ENCODE measurements around the gene ASTN2. TPM values are rescaled to one million over a fixed set of nuclear protein-coding genes. Genes with fewer than 3 reads are reported as not detected.

Gene ASTN2
- total RNA-seq, 1 donor from 2014 or later: 2.7 TPM

GRCh38 chr9:116992865-116993264, 422.0 kb downstream of the ASTN2 start:
- no peak overlapping the region for H3K4me3 Mint-ChIP-seq (ENCODE audit: low read depth)
- intact Hi-C loops (cut with micrococcal nuclease): no loop called here
- DNase-seq (ENCODE audit: low spot score): no peak
- no peak overlapping the region for H3K27ac Mint-ChIP-seq
- no peaks in the 10 kb centered on the region for H3K36me3 Mint-ChIP-seq (ENCODE audit: low read depth)
- no peaks in the 10 kb centered on the region for H3K4me1 Mint-ChIP-seq (ENCODE audit: low read depth)
- H3K9me3 Mint-ChIP-seq: no peaks in the 10 kb centered on the region
- H3K27me3 Mint-ChIP-seq (ENCODE audit: low read depth): no peaks in the 10 kb centered on the region

DNA sequence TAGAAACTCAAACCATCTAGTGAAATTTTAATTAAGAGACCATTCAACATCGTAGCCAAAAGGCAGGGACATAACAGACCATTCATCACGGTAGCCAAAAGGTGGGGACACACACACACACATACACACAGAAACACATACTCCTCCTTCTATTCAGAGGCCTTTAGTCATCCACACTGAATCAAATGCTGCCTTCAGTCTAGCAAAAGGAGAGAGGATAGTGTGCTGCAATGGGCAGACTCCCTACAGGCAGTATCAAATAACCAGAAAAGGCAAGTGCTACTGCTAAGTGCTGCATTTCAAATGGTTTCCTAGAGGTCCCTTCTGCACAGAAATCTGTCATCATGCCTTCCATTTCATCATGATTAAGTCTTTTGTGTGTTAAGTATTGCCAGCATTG, 423.8 kb downstream of the ASTN2 start:
- no peaks in the 10 kb centered on the region for H3K4me1 Mint-ChIP-seq (ENCODE audit: low read depth)
- H3K4me3 Mint-ChIP-seq (ENCODE audit: low read depth): no peak overlapping the region
- H3K27me3 Mint-ChIP-seq (ENCODE audit: low read depth): no peaks in the 10 kb centered on the region
- no peak for DNase-seq (ENCODE audit: low spot score)
- H3K9me3 Mint-ChIP-seq: no peaks in the 10 kb centered on the region
- no peak overlapping the region for H3K27ac Mint-ChIP-seq
- intact Hi-C loops (cut with micrococcal nuclease): no loop called here
- H3K36me3 Mint-ChIP-seq (ENCODE audit: low read depth): no peaks in the 10 kb centered on the region

GRCh38 chr9:116990592-116990991, 424.3 kb downstream of the ASTN2 start:
- Mint-ChIP-seq H3K36me3 (ENCODE audit: low read depth) (no peaks in the 10 kb centered on the region), H3K4me3 (ENCODE audit: low read depth) (no peak overlapping the region), H3K4me1 (ENCODE audit: low read depth) (no peaks in the 10 kb centered on the region), H3K27me3 (ENCODE audit: low read depth) (no peaks in the 10 kb centered on the region), H3K27ac (no peak overlapping the region), H3K9me3 (no peaks in the 10 kb centered on the region)
- intact Hi-C loops (cut with micrococcal nuclease): no loop called here
- DNase-seq (ENCODE audit: low spot score): no peak

DNA sequence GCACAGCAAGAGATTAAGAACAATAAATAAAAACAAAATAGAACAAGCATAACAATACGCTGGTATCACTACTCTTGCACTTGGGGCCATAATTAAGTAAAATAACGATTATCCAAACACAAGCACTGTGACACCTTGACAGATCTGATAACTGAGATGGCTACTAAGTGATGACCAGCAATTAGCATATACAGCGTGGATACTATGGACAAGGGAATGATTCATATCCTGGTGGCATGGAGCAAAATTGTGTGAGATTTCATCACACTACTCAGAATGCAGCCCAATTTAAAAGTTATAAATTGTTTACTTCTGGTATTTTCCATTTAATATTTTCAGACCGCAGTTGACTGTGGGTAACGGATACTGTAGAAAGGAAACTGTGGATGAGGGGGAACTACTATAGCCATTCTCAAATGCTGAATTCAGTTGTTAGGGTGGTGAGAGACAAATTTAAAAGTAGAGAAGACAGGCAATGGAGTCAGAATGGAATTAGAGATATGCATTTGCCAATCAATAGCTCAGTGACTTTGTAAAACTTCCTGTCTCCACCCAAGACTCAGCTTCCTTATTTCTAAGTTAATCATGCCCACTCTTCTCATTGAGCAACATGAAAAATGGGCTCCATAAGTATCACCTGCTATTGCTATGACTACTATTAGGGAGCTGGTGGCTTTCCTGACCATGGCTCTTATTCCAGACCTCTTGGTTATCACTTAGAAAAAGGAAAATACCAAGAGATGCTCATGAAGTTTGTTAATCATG, 427.0 kb downstream of the ASTN2 start:
- H3K27me3 Mint-ChIP-seq (ENCODE audit: low read depth): no peaks in the 10 kb centered on the region
- no peak for DNase-seq (ENCODE audit: low spot score)
- intact Hi-C loops (cut with micrococcal nuclease): no loop called here
- H3K4me1 Mint-ChIP-seq (ENCODE audit: low read depth): no peaks in the 10 kb centered on the region
- H3K9me3 Mint-ChIP-seq: no peaks in the 10 kb centered on the region
- no peak overlapping the region for H3K27ac Mint-ChIP-seq
- no peak overlapping the region for H3K4me3 Mint-ChIP-seq (ENCODE audit: low read depth)
- H3K36me3 Mint-ChIP-seq (ENCODE audit: low read depth): no peaks in the 10 kb centered on the region

GRCh38 chr9:116986015-116986414, 428.8 kb downstream of the ASTN2 start:
- Mint-ChIP-seq H3K27me3 (ENCODE audit: low read depth) (no peaks in the 10 kb centered on the region), H3K4me3 (ENCODE audit: low read depth) (no peak overlapping the region), H3K36me3 (ENCODE audit: low read depth) (no peaks in the 10 kb centered on the region), H3K9me3 (no peaks in the 10 kb centered on the region), H3K4me1 (ENCODE audit: low read depth) (no peaks in the 10 kb centered on the region), H3K27ac (no peak overlapping the region)
- intact Hi-C loops (cut with micrococcal nuclease): no loop called here
- no peak for DNase-seq (ENCODE audit: low spot score)

DNA sequence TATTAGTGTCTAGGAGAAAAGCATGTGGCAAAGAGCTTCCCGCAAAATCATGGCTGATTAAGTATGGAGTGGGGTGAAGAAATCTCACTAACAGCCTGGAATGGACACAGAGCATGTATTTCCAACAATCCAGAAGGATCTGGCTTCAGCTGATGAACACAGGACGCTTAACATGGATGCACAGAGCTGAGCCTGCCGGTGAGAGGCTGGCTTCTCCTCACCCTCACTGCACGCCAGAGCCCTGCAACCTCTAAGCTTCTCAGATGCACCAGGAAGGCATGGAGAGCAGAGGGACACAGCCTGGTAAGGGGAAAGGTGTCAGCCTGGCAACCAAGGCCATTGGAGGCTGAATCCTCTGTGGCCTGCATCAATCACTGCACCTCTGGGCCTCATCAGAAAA, 429.3 kb downstream of the ASTN2 start:
- H3K9me3 Mint-ChIP-seq: no peaks in the 10 kb centered on the region
- H3K27me3 Mint-ChIP-seq (ENCODE audit: low read depth): no peaks in the 10 kb centered on the region
- H3K36me3 Mint-ChIP-seq (ENCODE audit: low read depth): no peaks in the 10 kb centered on the region
- H3K27ac Mint-ChIP-seq: no peak overlapping the region
- intact Hi-C loops (cut with micrococcal nuclease): no loop called here
- no peak overlapping the region for H3K4me3 Mint-ChIP-seq (ENCODE audit: low read depth)
- H3K4me1 Mint-ChIP-seq (ENCODE audit: low read depth): no peaks in the 10 kb centered on the region
- no peak for DNase-seq (ENCODE audit: low spot score)

DNA sequence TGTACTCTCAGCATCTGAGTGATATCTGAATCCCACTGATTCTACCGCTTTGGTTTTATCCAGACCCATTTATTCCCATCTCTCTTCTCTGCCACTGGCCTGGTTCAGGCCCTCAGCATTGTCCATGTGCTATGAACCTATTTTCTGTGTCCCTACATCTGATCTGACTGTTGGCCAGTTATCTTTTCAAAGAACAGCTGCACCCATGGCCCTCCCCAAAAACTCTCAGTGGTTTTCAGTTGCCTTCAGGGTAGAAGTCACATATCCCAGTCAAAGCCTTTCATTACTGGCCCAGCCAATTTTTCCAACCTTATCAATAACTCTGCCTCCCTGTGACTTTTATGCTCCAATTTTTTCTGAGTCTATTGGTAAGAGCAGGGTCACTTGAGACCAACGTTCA, 430.7 kb downstream of the ASTN2 start:
- no peaks in the 10 kb centered on the region for H3K36me3 Mint-ChIP-seq (ENCODE audit: low read depth)
- H3K9me3 Mint-ChIP-seq: no peaks in the 10 kb centered on the region
- H3K4me1 Mint-ChIP-seq (ENCODE audit: low read depth): no peaks in the 10 kb centered on the region
- intact Hi-C loops (cut with micrococcal nuclease): no loop called here
- no peaks in the 10 kb centered on the region for H3K27me3 Mint-ChIP-seq (ENCODE audit: low read depth)
- H3K4me3 Mint-ChIP-seq (ENCODE audit: low read depth): no peak overlapping the region
- no peak overlapping the region for H3K27ac Mint-ChIP-seq
- no peak for DNase-seq (ENCODE audit: low spot score)

GRCh38 chr9:116980582-116981120, 434.2 kb downstream of the ASTN2 start:
- H3K36me3 Mint-ChIP-seq (ENCODE audit: low read depth): no peaks in the 10 kb centered on the region
- no peak overlapping the region for H3K4me3 Mint-ChIP-seq (ENCODE audit: low read depth)
- no peaks in the 10 kb centered on the region for H3K9me3 Mint-ChIP-seq
- H3K27me3 Mint-ChIP-seq (ENCODE audit: low read depth): no peaks in the 10 kb centered on the region
- no peaks in the 10 kb centered on the region for H3K4me1 Mint-ChIP-seq (ENCODE audit: low read depth)
- no peak overlapping the region for H3K27ac Mint-ChIP-seq
- no peak for DNase-seq (ENCODE audit: low spot score)
- intact Hi-C loops (cut with micrococcal nuclease): no loop called here

DNA sequence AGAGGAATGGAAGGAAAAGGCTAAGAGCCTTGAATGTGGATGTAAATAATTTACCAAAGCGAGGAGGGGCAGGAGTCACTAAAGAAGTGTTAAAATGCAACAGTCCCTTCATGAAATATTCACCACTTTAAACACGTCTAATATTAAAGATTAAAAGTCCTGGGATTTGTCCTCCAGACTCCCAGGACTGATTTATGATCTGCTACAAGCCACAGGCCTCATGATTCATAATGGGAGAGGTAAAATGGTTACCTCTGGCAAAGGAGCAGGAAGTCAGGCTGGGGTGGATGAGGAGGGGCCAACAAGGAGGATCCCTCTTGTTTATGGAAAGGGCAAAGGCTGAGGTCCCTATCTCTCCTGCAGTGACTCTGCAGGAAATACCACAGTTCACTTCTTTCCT, 435.4 kb downstream of the ASTN2 start:
- no peak overlapping the region for H3K4me3 Mint-ChIP-seq (ENCODE audit: low read depth)
- intact Hi-C loops (cut with micrococcal nuclease): no loop called here
- H3K27ac Mint-ChIP-seq: no peak overlapping the region
- H3K4me1 Mint-ChIP-seq (ENCODE audit: low read depth): no peaks in the 10 kb centered on the region
- no peaks in the 10 kb centered on the region for H3K36me3 Mint-ChIP-seq (ENCODE audit: low read depth)
- no peaks in the 10 kb centered on the region for H3K27me3 Mint-ChIP-seq (ENCODE audit: low read depth)
- no peaks in the 10 kb centered on the region for H3K9me3 Mint-ChIP-seq
- DNase-seq (ENCODE audit: low spot score): no peak

DNA sequence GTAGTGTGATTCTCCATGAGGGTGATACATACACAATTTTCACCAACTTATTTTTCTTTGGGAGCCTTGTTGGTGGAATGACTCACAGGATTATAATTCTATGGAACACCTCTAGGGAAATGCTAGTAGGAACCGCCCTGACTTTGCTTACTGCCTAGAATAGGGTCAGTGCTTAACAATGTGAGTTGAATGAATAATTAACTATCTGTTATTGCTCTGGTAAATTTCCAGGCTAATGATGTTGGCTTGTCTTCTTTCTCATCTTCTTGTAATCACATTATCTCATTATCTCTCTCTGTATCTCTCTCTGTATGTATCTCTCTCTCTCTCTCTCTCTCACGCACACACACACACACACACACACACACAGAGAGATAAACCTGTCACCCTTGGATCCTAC, 436.7 kb downstream of the ASTN2 start:
- Mint-ChIP-seq H3K27me3 (ENCODE audit: low read depth) (no peaks in the 10 kb centered on the region), H3K36me3 (ENCODE audit: low read depth) (no peaks in the 10 kb centered on the region), H3K9me3 (no peaks in the 10 kb centered on the region), H3K4me3 (ENCODE audit: low read depth) (no peak overlapping the region), H3K27ac (no peak overlapping the region), H3K4me1 (ENCODE audit: low read depth) (no peaks in the 10 kb centered on the region)
- intact Hi-C loops (cut with micrococcal nuclease): no loop called here
- no peak for DNase-seq (ENCODE audit: low spot score)

GRCh38 chr9:116975126-116975525, 439.7 kb downstream of the ASTN2 start:
- H3K4me3 Mint-ChIP-seq (ENCODE audit: low read depth): no peak overlapping the region
- no peaks in the 10 kb centered on the region for H3K36me3 Mint-ChIP-seq (ENCODE audit: low read depth)
- H3K27me3 Mint-ChIP-seq (ENCODE audit: low read depth): no peaks in the 10 kb centered on the region
- H3K27ac Mint-ChIP-seq: no peak overlapping the region
- intact Hi-C loops (cut with micrococcal nuclease): no loop called here
- no peaks in the 10 kb centered on the region for H3K9me3 Mint-ChIP-seq
- H3K4me1 Mint-ChIP-seq (ENCODE audit: low read depth): no peaks in the 10 kb centered on the region
- no peak for DNase-seq (ENCODE audit: low spot score)

DNA sequence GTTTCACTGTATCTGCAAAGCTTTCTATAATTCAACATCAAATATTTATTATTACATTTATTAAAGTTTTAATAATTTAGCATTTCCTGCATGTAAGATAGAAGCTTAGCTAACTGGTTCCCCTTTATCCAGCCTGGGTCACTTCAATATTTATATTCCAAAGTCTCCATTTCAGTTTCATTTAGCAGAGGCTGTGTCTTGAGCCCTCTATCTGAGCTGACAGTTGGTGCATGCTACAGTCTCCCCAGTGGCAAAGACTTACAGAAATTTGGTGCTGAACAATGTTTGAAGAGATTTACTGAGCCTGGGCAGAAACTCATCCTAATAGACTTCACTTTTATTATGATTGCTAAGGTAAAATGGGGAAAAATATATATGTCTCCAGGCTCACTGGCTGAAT, 448.7 kb downstream of the ASTN2 start:
- intact Hi-C loops (cut with micrococcal nuclease): no loop called here
- Mint-ChIP-seq H3K27ac (no peak overlapping the region), H3K27me3 (ENCODE audit: low read depth) (no peaks in the 10 kb centered on the region), H3K9me3 (no peaks in the 10 kb centered on the region), H3K4me3 (ENCODE audit: low read depth) (no peak overlapping the region), H3K36me3 (ENCODE audit: low read depth) (no peaks in the 10 kb centered on the region), H3K4me1 (ENCODE audit: low read depth) (no peaks in the 10 kb centered on the region)
- DNase-seq (ENCODE audit: low spot score): no peak

DNA sequence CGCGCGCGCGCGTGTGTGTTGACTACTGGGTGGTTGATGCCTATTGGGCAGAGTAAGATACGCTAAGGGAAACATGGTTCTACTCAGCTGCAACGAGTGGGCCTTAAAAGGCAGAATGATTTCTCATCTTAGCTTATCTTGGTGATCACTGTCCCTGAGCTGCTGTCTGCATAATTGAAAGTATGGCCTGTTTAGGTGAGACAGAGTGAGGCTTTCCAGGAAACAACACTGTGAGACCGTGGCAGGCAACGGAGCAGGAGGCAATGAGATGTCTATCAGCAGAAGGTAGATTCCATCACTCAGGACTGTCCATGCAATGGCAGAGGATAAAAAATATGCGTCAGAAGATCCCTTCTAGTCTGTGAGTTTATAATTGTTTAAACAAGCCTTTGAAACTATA, 450.6 kb downstream of the ASTN2 start:
- H3K27ac Mint-ChIP-seq: no peak overlapping the region
- no peaks in the 10 kb centered on the region for H3K4me1 Mint-ChIP-seq (ENCODE audit: low read depth)
- no peak for DNase-seq (ENCODE audit: low spot score)
- intact Hi-C loops (cut with micrococcal nuclease): no loop called here
- no peaks in the 10 kb centered on the region for H3K9me3 Mint-ChIP-seq
- H3K36me3 Mint-ChIP-seq (ENCODE audit: low read depth): no peaks in the 10 kb centered on the region
- H3K27me3 Mint-ChIP-seq (ENCODE audit: low read depth): no peaks in the 10 kb centered on the region
- H3K4me3 Mint-ChIP-seq (ENCODE audit: low read depth): no peak overlapping the region

- intact Hi-C loops (cut with micrococcal nuclease): no loop called here
These were observed 455.0 kb downstream of the ASTN2 start for GRCh38 chr9:116959809-116960208.

More at GRCh38 chr9:116959809-116960208, 455.0 kb downstream of the ASTN2 start:
- no peak for DNase-seq (ENCODE audit: low spot score)
- H3K9me3 Mint-ChIP-seq: no peaks in the 10 kb centered on the region
- H3K4me3 Mint-ChIP-seq (ENCODE audit: low read depth): no peak overlapping the region
- H3K4me1 Mint-ChIP-seq (ENCODE audit: low read depth): no peaks in the 10 kb centered on the region
- H3K27me3 Mint-ChIP-seq (ENCODE audit: low read depth): no peaks in the 10 kb centered on the region
- no peak overlapping the region for H3K27ac Mint-ChIP-seq
- no peaks in the 10 kb centered on the region for H3K36me3 Mint-ChIP-seq (ENCODE audit: low read depth)

All from activated T-helper 2 cell treated with anti-CD3 and anti-CD28 coated beads, Interferon-gamma antibody, Interleukin-2, Interleukin-4, amounts not matched to agents 10 μg/mL and 5 μg/mL and 100 μg/mL, durations not matched to agents 14 hours and 24 hours and 36 hours (primary cell).